ENCODE results near the gene OSBPL7. TPM values are rescaled to one million over a fixed set of nuclear protein-coding genes. Genes with fewer than 3 reads are reported as not detected.

OSBPL7 gene
- total RNA-seq, 1 experiment from 2014 or later, result 9.1 TPM

DNA sequence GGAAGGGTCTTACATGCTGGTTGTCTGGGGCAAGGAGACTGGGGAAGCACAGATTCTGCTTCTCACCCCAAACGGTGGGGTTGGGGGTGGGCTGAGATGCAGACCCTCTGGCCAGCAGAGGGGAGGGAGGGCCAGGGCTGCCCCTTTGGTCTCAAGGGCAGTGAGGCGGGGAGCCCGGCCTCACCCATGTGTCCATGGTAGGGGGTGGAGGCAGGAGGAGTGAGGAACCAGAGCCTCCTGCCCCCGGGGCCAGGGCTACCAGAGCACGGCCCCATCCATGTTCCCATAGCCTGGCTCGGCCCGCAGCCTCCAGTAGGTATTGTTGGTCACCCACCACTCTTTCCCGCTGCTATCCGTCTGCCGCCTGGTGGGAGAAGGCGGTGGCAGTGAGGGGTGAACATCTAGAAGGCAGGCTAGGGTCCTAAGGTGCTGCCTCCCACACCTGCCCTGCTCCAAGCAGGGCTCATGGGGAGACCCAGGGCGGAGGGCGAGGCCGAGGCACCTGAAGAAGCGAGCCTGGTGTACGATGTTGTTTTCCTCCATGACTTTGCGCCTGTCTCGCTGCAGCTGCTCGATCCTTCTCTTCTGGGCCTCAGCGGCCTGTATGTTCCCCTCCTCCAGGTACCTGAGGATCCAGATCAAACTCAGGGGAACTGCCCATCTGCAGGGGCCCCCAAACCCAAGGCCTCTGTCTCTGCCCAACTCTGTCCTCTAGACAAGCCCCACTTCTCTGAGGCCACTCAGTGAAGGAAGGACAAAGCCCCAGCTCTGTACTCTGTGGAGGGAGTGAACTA lies 13.4 kb downstream of the OSBPL7 start:
- intact Hi-C loops (cut with micrococcal nuclease; ENCODE audit: unreplicated experiment) (no loop called here), in situ Hi-C loops (cut with HindIII; ENCODE audit: low pct_unique_long_range_greater_than_20kb, low sequenced_read_pairs) (no loop called here)
- peaks cover 6% of the 10 kb centered on the region; the same call in 1 of the 2 replicates for H3K4me1 ChIP-seq (ENCODE audit: control insufficient read depth, insufficient read depth, low read length)
- H3K27me3 ChIP-seq (ENCODE audit: control insufficient read depth, insufficient read depth, low read length), result no peaks in the 10 kb centered on the region
- H3K36me3 ChIP-seq (ENCODE audit: control insufficient read depth, insufficient read depth, low read length), result no peaks in the 10 kb centered on the region
- no peaks in the 10 kb centered on the region for H3K9me3 ChIP-seq (ENCODE audit: control insufficient read depth, insufficient read depth, low read depth, low read length)
- H3K27ac ChIP-seq (ENCODE audit: low read length), result no peak overlapping the region
- TF ChIP-seq TCF7L2 (IDR thresholded peaks at IDR 0.05; ENCODE audit: low read depth, low read length), result no peak
- TF ChIP-seq POLR2AphosphoS5 (IDR thresholded peaks at IDR 0.05; ENCODE audit: low read depth, low read length), result no peak
- TF ChIP-seq, protein P1, sequence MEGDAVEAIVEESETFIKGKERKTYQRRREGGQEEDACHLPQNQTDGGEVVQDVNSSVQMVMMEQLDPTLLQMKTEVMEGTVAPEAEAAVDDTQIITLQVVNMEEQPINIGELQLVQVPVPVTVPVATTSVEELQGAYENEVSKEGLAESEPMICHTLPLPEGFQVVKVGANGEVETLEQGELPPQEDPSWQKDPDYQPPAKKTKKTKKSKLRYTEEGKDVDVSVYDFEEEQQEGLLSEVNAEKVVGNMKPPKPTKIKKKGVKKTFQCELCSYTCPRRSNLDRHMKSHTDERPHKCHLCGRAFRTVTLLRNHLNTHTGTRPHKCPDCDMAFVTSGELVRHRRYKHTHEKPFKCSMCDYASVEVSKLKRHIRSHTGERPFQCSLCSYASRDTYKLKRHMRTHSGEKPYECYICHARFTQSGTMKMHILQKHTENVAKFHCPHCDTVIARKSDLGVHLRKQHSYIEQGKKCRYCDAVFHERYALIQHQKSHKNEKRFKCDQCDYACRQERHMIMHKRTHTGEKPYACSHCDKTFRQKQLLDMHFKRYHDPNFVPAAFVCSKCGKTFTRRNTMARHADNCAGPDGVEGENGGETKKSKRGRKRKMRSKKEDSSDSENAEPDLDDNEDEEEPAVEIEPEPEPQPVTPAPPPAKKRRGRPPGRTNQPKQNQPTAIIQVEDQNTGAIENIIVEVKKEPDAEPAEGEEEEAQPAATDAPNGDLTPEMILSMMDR (IDR thresholded peaks at IDR 0.05), result no peak
- TF ChIP-seq SIN3A (IDR thresholded peaks at IDR 0.05; ENCODE audit: borderline replicate concordance, insufficient read depth, low read depth, low read length), result no peak
- ChIA-PET POLR2A (no interaction called here), CTCF (no interaction called here)
- ATAC-seq, result no peak
- no peak overlapping the region for H3K4me3 ChIP-seq (ENCODE audit: low read depth in 2 of 2, low read length in 2 of 2)
- no TSS peak for BruUV-seq (replicated peaks)
- no peak for DNase-seq (ENCODE audit: low read depth, low spot score)

DNA sequence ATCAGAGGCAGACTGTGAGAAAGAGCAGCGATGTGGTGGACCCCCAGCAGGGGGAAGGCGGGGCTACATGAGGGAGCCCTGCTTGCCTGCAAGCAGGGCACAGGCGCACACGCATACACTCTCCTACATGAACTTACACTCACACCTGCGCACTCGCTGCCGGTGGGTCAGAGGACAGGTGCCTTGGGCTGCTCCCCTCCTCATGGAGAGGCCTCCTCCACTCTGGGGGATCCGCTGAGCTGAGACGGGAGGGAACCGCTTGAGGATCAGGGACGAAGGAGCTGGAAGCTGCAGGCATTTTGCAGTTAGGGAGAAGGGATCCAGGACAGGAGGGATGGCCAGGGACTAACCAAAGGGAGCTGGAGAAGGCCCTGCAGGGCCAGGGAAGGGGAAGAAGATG lies 14.2 kb downstream of the OSBPL7 start:
- Histone ChIP-seq H3K27ac (ENCODE audit: low read length) (no peak overlapping the region), H3K9me3 (ENCODE audit: control insufficient read depth, insufficient read depth, low read depth, low read length) (no peaks in the 10 kb centered on the region), H3K36me3 (ENCODE audit: control insufficient read depth, insufficient read depth, low read length) (no peaks in the 10 kb centered on the region), H3K4me3 (ENCODE audit: low read depth in 2 of 2, low read length in 2 of 2) (no peak overlapping the region), H3K4me1 (ENCODE audit: control insufficient read depth, insufficient read depth, low read length) (peaks cover 6% of the 10 kb centered on the region; the same call in 1 of the 2 replicates), H3K27me3 (ENCODE audit: control insufficient read depth, insufficient read depth, low read length) (no peaks in the 10 kb centered on the region)
- no peak for TF ChIP-seq SIN3A (IDR thresholded peaks at IDR 0.05; ENCODE audit: borderline replicate concordance, insufficient read depth, low read depth, low read length)
- TF ChIP-seq POLR2AphosphoS5 (IDR thresholded peaks at IDR 0.05; ENCODE audit: low read depth, low read length), result no peak
- TF ChIP-seq TCF7L2 (IDR thresholded peaks at IDR 0.05; ENCODE audit: low read depth, low read length), result no peak
- TF ChIP-seq, protein P1 (IDR thresholded peaks at IDR 0.05), result no peak
- TF ChIP-seq REST (IDR thresholded peaks at IDR 0.05; ENCODE audit: insufficient read depth in 1 of 2, low read depth in 2 of 2, low read length in 1 of 2), result no peak
- BruUV-seq (replicated peaks), result no TSS peak
- intact Hi-C loops (cut with micrococcal nuclease; ENCODE audit: unreplicated experiment), result no loop called here
- ATAC-seq (no peak), DNase-seq (ENCODE audit: low read depth, low spot score) (no peak)
- ChIA-PET CTCF (no interaction called here), POLR2A (no interaction called here)
- in situ Hi-C loops (cut with HindIII; ENCODE audit: low pct_unique_long_range_greater_than_20kb, low sequenced_read_pairs), result no loop called here

Data from Panc1 (cell line).